Measurements from ENCODE around the gene NUAK2. TPM values are rescaled to one million over a fixed set of nuclear protein-coding genes. Genes with fewer than 3 reads are reported as not detected.

The NUAK2 gene
- total RNA-seq, 1 experiment from 2014 or later = 0.45 TPM

- no TSS peak for BruUV-seq (replicated peaks)
- H3K27ac ChIP-seq (ENCODE audit: low read depth, low read length, poor library complexity, severe bottlenecking) = no peak overlapping the region
- H3K4me1 ChIP-seq (ENCODE audit: insufficient read depth, low read length, poor library complexity, severe bottlenecking) = peaks cover 15% of the 10 kb centered on the region
- ChIA-PET CTCF (interaction anchor here (1.1 kb wide), 1 partner anchor 165 kb away, joined by 6 read pairs; no protein-coding TSS in a partner anchor), POLR2A (ENCODE audit: low non-redundant PET) (no interaction called here)
- no peaks in the 10 kb centered on the region for H3K9me3 ChIP-seq (ENCODE audit: low read depth, low read length, poor library complexity, severe bottlenecking)
- DNase-seq (ENCODE audit: low spot score) = no peak
- H3K27me3 ChIP-seq (replicated peaks; ENCODE audit: insufficient read depth, low read depth, low read length, poor library complexity) = no peaks in the 10 kb centered on the region
- TF ChIP-seq, protein P1, sequence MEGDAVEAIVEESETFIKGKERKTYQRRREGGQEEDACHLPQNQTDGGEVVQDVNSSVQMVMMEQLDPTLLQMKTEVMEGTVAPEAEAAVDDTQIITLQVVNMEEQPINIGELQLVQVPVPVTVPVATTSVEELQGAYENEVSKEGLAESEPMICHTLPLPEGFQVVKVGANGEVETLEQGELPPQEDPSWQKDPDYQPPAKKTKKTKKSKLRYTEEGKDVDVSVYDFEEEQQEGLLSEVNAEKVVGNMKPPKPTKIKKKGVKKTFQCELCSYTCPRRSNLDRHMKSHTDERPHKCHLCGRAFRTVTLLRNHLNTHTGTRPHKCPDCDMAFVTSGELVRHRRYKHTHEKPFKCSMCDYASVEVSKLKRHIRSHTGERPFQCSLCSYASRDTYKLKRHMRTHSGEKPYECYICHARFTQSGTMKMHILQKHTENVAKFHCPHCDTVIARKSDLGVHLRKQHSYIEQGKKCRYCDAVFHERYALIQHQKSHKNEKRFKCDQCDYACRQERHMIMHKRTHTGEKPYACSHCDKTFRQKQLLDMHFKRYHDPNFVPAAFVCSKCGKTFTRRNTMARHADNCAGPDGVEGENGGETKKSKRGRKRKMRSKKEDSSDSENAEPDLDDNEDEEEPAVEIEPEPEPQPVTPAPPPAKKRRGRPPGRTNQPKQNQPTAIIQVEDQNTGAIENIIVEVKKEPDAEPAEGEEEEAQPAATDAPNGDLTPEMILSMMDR (conservative IDR thresholded peaks at IDR 0.05; ENCODE audit: low read depth, low read length) = no peak
- no peak for TF ChIP-seq EZH2 (IDR thresholded peaks at IDR 0.05; ENCODE audit: borderline replicate concordance, low read depth, low read length, poor library complexity, severe bottlenecking)
- no peak overlapping the region for H3K4me3 ChIP-seq (ENCODE audit: low read depth, low read length, poor library complexity, severe bottlenecking)
- H3K36me3 ChIP-seq (ENCODE audit: insufficient read depth, low read length, poor library complexity, severe bottlenecking) = no peaks in the 10 kb centered on the region
- intact Hi-C loops (cut with micrococcal nuclease; ENCODE audit: unreplicated experiment) = no loop called here
Observed at GRCh38 chr1:205359771-205360565, 38.4 kb upstream of the NUAK2 start.

DNA sequence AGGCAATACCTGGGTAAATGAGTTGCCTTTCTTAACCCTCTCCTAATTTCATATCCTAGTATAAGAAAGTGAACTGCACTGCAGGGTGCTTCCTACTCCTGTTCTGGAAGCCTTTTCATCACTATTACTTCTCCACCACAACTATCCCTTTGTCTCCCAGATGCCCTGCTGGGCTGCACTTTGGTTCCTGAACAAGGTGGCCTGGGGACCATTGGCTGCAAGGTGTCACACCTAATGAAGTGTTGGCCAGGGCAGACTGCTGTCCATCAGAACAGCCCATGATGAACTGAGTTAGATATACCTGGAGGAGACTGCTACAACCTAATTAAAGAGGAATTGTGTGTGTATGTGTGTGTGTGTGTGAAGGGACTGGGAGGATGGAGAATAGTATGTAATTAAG, 37.0 kb upstream of the NUAK2 start:
- H3K27me3 ChIP-seq (replicated peaks; ENCODE audit: insufficient read depth, low read depth, low read length, poor library complexity) = no peaks in the 10 kb centered on the region
- no peak for DNase-seq (ENCODE audit: low spot score)
- H3K4me1 ChIP-seq (ENCODE audit: insufficient read depth, low read length, poor library complexity, severe bottlenecking) = peaks cover 15% of the 10 kb centered on the region
- no peaks in the 10 kb centered on the region for H3K36me3 ChIP-seq (ENCODE audit: insufficient read depth, low read length, poor library complexity, severe bottlenecking)
- H3K9me3 ChIP-seq (ENCODE audit: low read depth, low read length, poor library complexity, severe bottlenecking) = no peaks in the 10 kb centered on the region
- intact Hi-C loops (cut with micrococcal nuclease; ENCODE audit: unreplicated experiment) = no loop called here
- POLR2A ChIA-PET (ENCODE audit: low non-redundant PET) = no interaction called here
- no TSS peak for BruUV-seq (replicated peaks)
- H3K4me3 ChIP-seq (ENCODE audit: low read depth, low read length, poor library complexity, severe bottlenecking) = no peak overlapping the region
- H3K27ac ChIP-seq (ENCODE audit: low read depth, low read length, poor library complexity, severe bottlenecking) = no peak overlapping the region
- CTCF ChIA-PET = no interaction called here
- TF ChIP-seq, protein P1 (conservative IDR thresholded peaks at IDR 0.05; ENCODE audit: low read depth, low read length) = no peak
- TF ChIP-seq EZH2 (IDR thresholded peaks at IDR 0.05; ENCODE audit: borderline replicate concordance, low read depth, low read length, poor library complexity, severe bottlenecking) = no peak

DNA sequence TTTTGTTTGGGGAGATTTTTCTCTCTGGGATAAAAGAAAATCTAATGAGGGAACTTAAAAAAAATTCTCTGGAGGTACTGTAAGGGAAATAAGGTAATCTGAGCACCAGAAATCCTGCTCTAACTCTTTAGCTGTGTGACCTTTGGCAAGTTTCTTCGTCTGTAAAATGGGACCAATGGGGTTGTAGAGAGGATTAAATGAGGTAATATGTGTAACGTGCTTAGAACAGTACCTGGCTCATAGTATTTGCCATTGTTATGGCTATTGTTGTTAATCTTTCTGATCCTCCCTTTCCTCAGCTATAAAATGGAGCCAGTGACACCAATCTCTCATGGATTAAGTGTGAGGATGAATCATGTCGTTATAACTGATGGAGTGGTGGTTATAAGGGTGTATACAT, 36.0 kb upstream of the NUAK2 start:
- Histone ChIP-seq H3K36me3 (ENCODE audit: insufficient read depth, low read length, poor library complexity, severe bottlenecking) (no peaks in the 10 kb centered on the region), H3K27me3 (replicated peaks; ENCODE audit: insufficient read depth, low read depth, low read length, poor library complexity) (no peaks in the 10 kb centered on the region), H3K9me3 (ENCODE audit: low read depth, low read length, poor library complexity, severe bottlenecking) (no peaks in the 10 kb centered on the region), H3K4me3 (ENCODE audit: low read depth, low read length, poor library complexity, severe bottlenecking) (no peak overlapping the region), H3K27ac (ENCODE audit: low read depth, low read length, poor library complexity, severe bottlenecking) (no peak overlapping the region), H3K4me1 (ENCODE audit: insufficient read depth, low read length, poor library complexity, severe bottlenecking) (peaks cover 15% of the 10 kb centered on the region)
- TF ChIP-seq, protein P1 (conservative IDR thresholded peaks at IDR 0.05; ENCODE audit: low read depth, low read length) = no peak
- no peak for TF ChIP-seq EZH2 (IDR thresholded peaks at IDR 0.05; ENCODE audit: borderline replicate concordance, low read depth, low read length, poor library complexity, severe bottlenecking)
- ChIA-PET POLR2A (ENCODE audit: low non-redundant PET) (no interaction called here), CTCF (no interaction called here)
- DNase-seq (ENCODE audit: low spot score) = no peak
- BruUV-seq (replicated peaks) = no TSS peak
- intact Hi-C loops (cut with micrococcal nuclease; ENCODE audit: unreplicated experiment) = no loop called here

Measured in A673 (cell line).